ENCODE results near the gene COG3. TPM values are rescaled to one million over a fixed set of nuclear protein-coding genes. Genes with fewer than 3 reads are reported as not detected.
"Not testable (repeated sequence)": the region's sequence is repeated elsewhere in the genome, so short reads cannot be mapped to it uniquely, and the experiment has no call there.

COG3 gene
- 10 to 100 TPM; 19.5 to 20.5 TPM for total RNA-seq

- no peaks in the 10 kb centered on the region for H3K36me3 Mint-ChIP-seq
Observed at GRCh38 chr13:45464687-45465453, at the start of gene COG3. COG3 (plus strand) TSS chr13:45464939; CDS start chr13:45465037, 98 bp downstream.

GRCh38 chr13:45415112-45415511 lies 49.6 kb upstream of the COG3 start:
- no peak overlapping the region for H3K27ac Mint-ChIP-seq

More at GRCh38 chr13:45464687-45465453, at the start of gene COG3:
- intact Hi-C loops (cut with micrococcal nuclease) = loop anchor here (1.0 to 10.0 kb wide), 7 partner anchors 24 to 717 kb away; partner anchors contain the start of genes LCP1 and TPT1
- POLR2A ChIA-PET = interaction anchor here (1.0 to 2.1 kb wide), 7 partner anchors 9 to 126 kb away, joined by 3 to 11 read pairs (median 4); partner anchors contain the start of gene TPT1
- Mint-ChIP-seq H3K27me3 (no peaks in the 10 kb centered on the region), H3K9me3 (no peaks in the 10 kb centered on the region), H3K27ac (peak within 1 kb of the TSS; percentile 94), H3K4me3 (peak within 1 kb of the TSS; percentile 85), H3K4me1 (ENCODE audit: low read depth) (peaks cover 47% of the 10 kb centered on the region)
- CTCF ChIA-PET = interaction anchor here (0.9 to 2.0 kb wide), 8 partner anchors 19 to 418 kb away, joined by 3 to 8 read pairs (median 4); no protein-coding TSS in a partner anchor
- DNase-seq = peak; percentile 97

GRCh38 chr13:45416516-45417128 lies 48.1 kb upstream of the COG3 start:
- ChIA-PET CTCF (interaction anchor here (0.6 to 4.0 kb wide), 6 partner anchors 17 to 948 kb away, joined by 3 to 26 read pairs (median 5); partner anchors contain the start of genes COG3 and TPT1), POLR2A (interaction anchor here (1.1 to 2.6 kb wide), 4 partner anchors 17 to 76 kb away, joined by 5 to 16 read pairs (median 10); partner anchors contain the start of genes COG3 and TPT1)
- H3K27me3 Mint-ChIP-seq = no peaks in the 10 kb centered on the region
- peak overlapping the region; percentile 84 for H3K4me3 Mint-ChIP-seq
- H3K9me3 Mint-ChIP-seq = no peaks in the 10 kb centered on the region
- H3K27ac Mint-ChIP-seq = peak overlapping the region; percentile 88
- no peak for DNase-seq
- no peaks in the 10 kb centered on the region for H3K36me3 Mint-ChIP-seq
- intact Hi-C loops (cut with micrococcal nuclease) = loop anchor here (1.0 to 5.0 kb wide), 4 partner anchors 20 to 766 kb away; partner anchors contain the start of genes COG3 and LCP1
- H3K4me1 Mint-ChIP-seq (ENCODE audit: low read depth) = peaks cover 16% of the 10 kb centered on the region

More at GRCh38 chr13:45415112-45415511, 49.6 kb upstream of the COG3 start:
- ChIA-PET POLR2A (interaction anchor here (0.6 kb wide), 1 partner anchor 84 kb away, joined by 3 read pairs; no protein-coding TSS in a partner anchor), CTCF (interaction anchor here (4.0 kb wide), 1 partner anchor 20 kb away, joined by 26 read pairs; no protein-coding TSS in a partner anchor)
- Mint-ChIP-seq H3K9me3 (no peaks in the 10 kb centered on the region), H3K27me3 (no peaks in the 10 kb centered on the region), H3K36me3 (no peaks in the 10 kb centered on the region), H3K4me1 (ENCODE audit: low read depth) (peaks cover 16% of the 10 kb centered on the region), H3K4me3 (no peak overlapping the region)
- intact Hi-C loops (cut with micrococcal nuclease) = loop anchor here (5.0 kb wide), 2 partner anchors 498 to 767 kb away; partner anchors contain the start of gene LCP1
- DNase-seq = no peak

- Mint-ChIP-seq H3K36me3 (no peaks in the 10 kb centered on the region), H3K4me3 (peak within 1 kb of the TSS; percentile 84), H3K27me3 (no peaks in the 10 kb centered on the region), H3K4me1 (ENCODE audit: low read depth) (peaks cover 16% of the 10 kb centered on the region), H3K9me3 (no peaks in the 10 kb centered on the region), H3K27ac (peak within 1 kb of the TSS; percentile 88)
- DNase-seq = peak; percentile 93
- intact Hi-C loops (cut with micrococcal nuclease) = loop anchor here (1.0 to 5.0 kb wide), 6 partner anchors 22 to 764 kb away; partner anchors contain the start of genes COG3 and LCP1
- ChIA-PET CTCF (interaction anchor here (0.6 to 4.0 kb wide), 6 partner anchors 11 to 77 kb away, joined by 3 to 26 read pairs (median 5); partner anchors contain the start of gene TPT1), POLR2A (interaction anchor here (0.5 to 2.6 kb wide), 7 partner anchors 19 to 775 kb away, joined by 3 to 16 read pairs (median 6); partner anchors contain the start of genes COG3 and TPT1)
Observed at GRCh38 chr13:45417790-45418534, 46.8 kb upstream of the COG3 start, which contains the start of gene SLC25A30. SLC25A30 (minus strand) TSS chr13:45418373; CDS start chr13:45411425, 6,948 bp downstream.

GRCh38 chr13:45419389-45419788 lies 45.4 kb upstream of the COG3 start:
- not testable (repeated sequence) for H3K4me3 Mint-ChIP-seq, H3K27me3 Mint-ChIP-seq, H3K27ac Mint-ChIP-seq, DNase-seq, H3K9me3 Mint-ChIP-seq, H3K36me3 Mint-ChIP-seq
- intact Hi-C loops (cut with micrococcal nuclease) = loop anchor here (5.0 kb wide), 2 partner anchors 502 to 763 kb away; partner anchors contain the start of gene LCP1
- ChIA-PET POLR2A (interaction anchor here (1.2 kb wide), 1 partner anchor 50 kb away, joined by 4 read pairs; no protein-coding TSS in a partner anchor), CTCF (interaction anchor here (1.1 kb wide), 1 partner anchor 48 kb away, joined by 3 read pairs; no protein-coding TSS in a partner anchor)
- peaks cover 14% of the 10 kb centered on the region for H3K4me1 Mint-ChIP-seq (ENCODE audit: low read depth)

- no peak for DNase-seq
- no peaks in the 10 kb centered on the region for H3K36me3 Mint-ChIP-seq
- H3K27me3 Mint-ChIP-seq = no peaks in the 10 kb centered on the region
- H3K4me1 Mint-ChIP-seq (ENCODE audit: low read depth) = peaks cover 10% of the 10 kb centered on the region
- H3K9me3 Mint-ChIP-seq = no peaks in the 10 kb centered on the region
- no peak overlapping the region for H3K27ac Mint-ChIP-seq
- H3K4me3 Mint-ChIP-seq = no peak overlapping the region
- ChIA-PET CTCF (interaction anchor here (1.1 kb wide), 1 partner anchor 49 kb away, joined by 3 read pairs; no protein-coding TSS in a partner anchor), POLR2A (no interaction called here)
- intact Hi-C loops (cut with micrococcal nuclease) = loop anchor here (5.0 kb wide), 2 partner anchors 503 to 762 kb away; partner anchors contain the start of gene LCP1
Observed at GRCh38 chr13:45419945-45420344, 44.8 kb upstream of the COG3 start.

- no peak overlapping the region for H3K4me3 Mint-ChIP-seq
- H3K27ac Mint-ChIP-seq = no peak overlapping the region
- CTCF ChIA-PET = interaction anchor here (0.6 to 1.4 kb wide), 2 partner anchors 10 to 42 kb away, joined by 3 to 6 read pairs; partner anchors contain the start of gene COG3
- no peaks in the 10 kb centered on the region for H3K27me3 Mint-ChIP-seq
- peaks cover 2% of the 10 kb centered on the region for H3K4me1 Mint-ChIP-seq (ENCODE audit: low read depth)
- POLR2A ChIA-PET = interaction anchor here (1.0 kb wide), 1 partner anchor 81 kb away, joined by 3 read pairs; the partner anchor contains the start of gene TPT1
- intact Hi-C loops (cut with micrococcal nuclease) = no loop called here
- DNase-seq = no peak
- no peaks in the 10 kb centered on the region for H3K9me3 Mint-ChIP-seq
- H3K36me3 Mint-ChIP-seq = no peaks in the 10 kb centered on the region
Observed at GRCh38 chr13:45422731-45423292, 41.9 kb upstream of the COG3 start.

- H3K4me3 Mint-ChIP-seq; H3K27ac Mint-ChIP-seq; intact Hi-C loops (cut with micrococcal nuclease); POLR2A ChIA-PET; H3K27me3 Mint-ChIP-seq; DNase-seq; H3K9me3 Mint-ChIP-seq; H3K36me3 Mint-ChIP-seq; H3K4me1 Mint-ChIP-seq (ENCODE audit: low read depth); CTCF ChIA-PET: not testable (repeated sequence)
Observed at GRCh38 chr13:45426056-45426841, 38.5 kb upstream of the COG3 start.

- DNase-seq = no peak
- POLR2A ChIA-PET = no interaction called here
Observed at GRCh38 chr13:45432737-45433380, 31.9 kb upstream of the COG3 start.

GRCh38 chr13:45433381-45433790 lies 31.4 kb upstream of the COG3 start:
- Mint-ChIP-seq H3K4me3 (no peak overlapping the region), H3K36me3 (no peaks in the 10 kb centered on the region), H3K9me3 (no peaks in the 10 kb centered on the region), H3K27me3 (no peaks in the 10 kb centered on the region), H3K27ac (no peak overlapping the region), H3K4me1 (ENCODE audit: low read depth) (no peaks in the 10 kb centered on the region)
- CTCF ChIA-PET = no interaction called here
- POLR2A ChIA-PET = no interaction called here
- no peak for DNase-seq
- intact Hi-C loops (cut with micrococcal nuclease) = no loop called here

More at GRCh38 chr13:45432737-45433380, 31.9 kb upstream of the COG3 start:
- no peak overlapping the region for H3K27ac Mint-ChIP-seq
- H3K36me3 Mint-ChIP-seq = no peaks in the 10 kb centered on the region
- no peak overlapping the region for H3K4me3 Mint-ChIP-seq
- no peaks in the 10 kb centered on the region for H3K9me3 Mint-ChIP-seq
- no peaks in the 10 kb centered on the region for H3K27me3 Mint-ChIP-seq
- H3K4me1 Mint-ChIP-seq (ENCODE audit: low read depth) = no peaks in the 10 kb centered on the region
- intact Hi-C loops (cut with micrococcal nuclease) = no loop called here
- CTCF ChIA-PET = interaction anchor here (0.6 kb wide), 1 partner anchor 10 kb away, joined by 3 read pairs; no protein-coding TSS in a partner anchor
